ENCODE data around the gene INPP5D. TPM values are rescaled to one million over a fixed set of nuclear protein-coding genes. Genes with fewer than 3 reads are reported as not detected.

The INPP5D gene
- total RNA-seq, 4 donors from 2014 or later: 22.8 to 55.3 (median 42.1) TPM

GRCh38 chr2:233082931-233083755 is 23.0 kb downstream of the INPP5D start:
- TF ChIP-seq POLR2A (IDR thresholded peaks at IDR 0.05): no peak
- Histone ChIP-seq H3K4me3 (no peak overlapping the region), H3K27me3 (no peaks in the 10 kb centered on the region), H3K36me3 (no peaks in the 10 kb centered on the region), H3K27ac (peak overlapping the region; percentile 2 to 81 (median 69)), H3K4me1 (peaks cover 0 to 58% (median 19%) of the 10 kb centered on the region in 4 donors), H3K9me3 (no peaks in the 10 kb centered on the region)
- DNase-seq (ENCODE audit: low spot score in 2 of 2): no peak
- 68 to 69% methylated on average over 7 to 9 of the region's 9 CpGs for WGBS, 2 donors

- H3K4me3 ChIP-seq: no peak overlapping the region
- WGBS, 2 donors: 79 to 82% methylated on average over 8 of the region's 8 CpGs
- no peaks in the 10 kb centered on the region for H3K36me3 ChIP-seq
- peaks cover 0 to 58% (median 19%) of the 10 kb centered on the region in 4 donors for H3K4me1 ChIP-seq
- TF ChIP-seq POLR2A (IDR thresholded peaks at IDR 0.05) (no peak), EP300 (IDR thresholded peaks at IDR 0.05) (no peak)
- TF ChIP-seq, protein P1, sequence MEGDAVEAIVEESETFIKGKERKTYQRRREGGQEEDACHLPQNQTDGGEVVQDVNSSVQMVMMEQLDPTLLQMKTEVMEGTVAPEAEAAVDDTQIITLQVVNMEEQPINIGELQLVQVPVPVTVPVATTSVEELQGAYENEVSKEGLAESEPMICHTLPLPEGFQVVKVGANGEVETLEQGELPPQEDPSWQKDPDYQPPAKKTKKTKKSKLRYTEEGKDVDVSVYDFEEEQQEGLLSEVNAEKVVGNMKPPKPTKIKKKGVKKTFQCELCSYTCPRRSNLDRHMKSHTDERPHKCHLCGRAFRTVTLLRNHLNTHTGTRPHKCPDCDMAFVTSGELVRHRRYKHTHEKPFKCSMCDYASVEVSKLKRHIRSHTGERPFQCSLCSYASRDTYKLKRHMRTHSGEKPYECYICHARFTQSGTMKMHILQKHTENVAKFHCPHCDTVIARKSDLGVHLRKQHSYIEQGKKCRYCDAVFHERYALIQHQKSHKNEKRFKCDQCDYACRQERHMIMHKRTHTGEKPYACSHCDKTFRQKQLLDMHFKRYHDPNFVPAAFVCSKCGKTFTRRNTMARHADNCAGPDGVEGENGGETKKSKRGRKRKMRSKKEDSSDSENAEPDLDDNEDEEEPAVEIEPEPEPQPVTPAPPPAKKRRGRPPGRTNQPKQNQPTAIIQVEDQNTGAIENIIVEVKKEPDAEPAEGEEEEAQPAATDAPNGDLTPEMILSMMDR (IDR thresholded peaks at IDR 0.05): no peak
- peak overlapping the region; percentile 2 to 81 (median 69) for H3K27ac ChIP-seq
- no peaks in the 10 kb centered on the region for H3K27me3 ChIP-seq
- no peak for DNase-seq (ENCODE audit: low spot score in 2 of 2)
- no peaks in the 10 kb centered on the region for H3K9me3 ChIP-seq
Measured at GRCh38 chr2:233083782-233084181, 23.6 kb downstream of the INPP5D start.

GRCh38 chr2:233084488-233084887 is 24.3 kb downstream of the INPP5D start:
- Histone ChIP-seq H3K27ac (peak overlapping the region in 3 of 4 donors; percentile 60 to 81 (median 73)), H3K36me3 (no peaks in the 10 kb centered on the region), H3K4me1 (peaks cover 0 to 52% (median 19%) of the 10 kb centered on the region in 4 donors), H3K27me3 (no peaks in the 10 kb centered on the region), H3K4me3 (no peak overlapping the region), H3K9me3 (no peaks in the 10 kb centered on the region)
- WGBS, 2 donors: 62 to 66% methylated on average over 13 of the region's 13 CpGs
- DNase-seq (ENCODE audit: low spot score in 2 of 2): peak in 1 of 2 donors; percentile 61
- peak in 1 of 2 donors; percentile 86 for TF ChIP-seq EP300 (IDR thresholded peaks at IDR 0.05)
- peak in 1 of 2 donors; percentile 13 for TF ChIP-seq POLR2A (IDR thresholded peaks at IDR 0.05)
- TF ChIP-seq, protein P1 (IDR thresholded peaks at IDR 0.05): no peak

DNA sequence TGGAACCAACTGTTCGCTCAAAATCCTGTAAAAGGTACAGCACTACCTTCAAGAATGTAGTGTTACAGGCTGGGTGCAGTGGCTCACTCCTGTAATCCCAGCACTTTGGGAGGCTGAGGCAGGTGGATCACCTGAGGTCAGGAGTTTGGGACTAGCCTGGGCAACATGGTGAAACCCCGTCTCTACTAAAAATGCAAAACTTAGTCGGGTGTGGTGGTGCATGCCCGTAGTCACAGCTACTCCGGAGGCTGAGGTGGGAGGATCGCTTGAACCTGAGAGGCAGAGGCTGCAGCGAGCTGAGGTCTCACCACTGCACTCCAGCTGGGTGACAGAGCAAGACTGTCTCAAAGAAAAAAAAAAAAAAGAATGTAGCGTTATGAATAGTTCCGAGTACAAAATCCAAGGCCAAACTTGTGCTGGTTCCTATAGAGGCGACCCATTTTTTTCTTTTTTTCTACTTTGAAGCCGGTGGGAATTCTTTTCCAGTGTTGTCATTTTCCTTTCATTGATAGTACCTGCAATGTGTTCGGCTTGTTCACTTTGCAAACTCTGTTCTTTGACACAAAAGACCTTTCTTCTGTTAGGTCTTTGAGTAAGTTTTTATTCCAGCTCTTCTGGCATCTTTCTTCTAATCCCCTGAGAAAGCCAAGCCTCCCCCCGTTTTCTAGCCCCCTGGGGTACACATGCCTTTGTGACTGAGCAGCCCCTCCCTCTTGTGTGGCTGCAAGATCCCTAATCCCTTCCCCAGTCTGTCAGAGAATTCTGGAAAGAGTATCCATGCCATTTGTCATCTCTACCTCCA is 25.1 kb downstream of the INPP5D start:
- Histone ChIP-seq H3K4me3 (no peak overlapping the region), H3K27me3 (no peaks in the 10 kb centered on the region), H3K27ac (peak overlapping the region in 3 of 4 donors; percentile 60 to 81 (median 68)), H3K9me3 (no peaks in the 10 kb centered on the region), H3K36me3 (no peaks in the 10 kb centered on the region), H3K4me1 (peaks cover 0 to 45% (median 19%) of the 10 kb centered on the region in 4 donors)
- WGBS, 2 donors: 78 to 84% methylated on average over 13 of the region's 13 CpGs
- no peak for DNase-seq (ENCODE audit: low spot score in 2 of 2)
- no peak for TF ChIP-seq EP300 (IDR thresholded peaks at IDR 0.05)
- TF ChIP-seq, protein P1 (IDR thresholded peaks at IDR 0.05): no peak
- no peak for TF ChIP-seq POLR2A (IDR thresholded peaks at IDR 0.05)

- Histone ChIP-seq H3K4me1 (peaks cover 0 to 40% (median 19%) of the 10 kb centered on the region in 4 donors), H3K9me3 (no peaks in the 10 kb centered on the region), H3K36me3 (no peaks in the 10 kb centered on the region), H3K4me3 (no peak overlapping the region), H3K27me3 (no peaks in the 10 kb centered on the region), H3K27ac (peak overlapping the region in 3 of 4 donors; percentile 60 to 81 (median 68))
- no peak for TF ChIP-seq EP300 (IDR thresholded peaks at IDR 0.05)
- TF ChIP-seq, protein P1 (IDR thresholded peaks at IDR 0.05): no peak
- no peak for TF ChIP-seq POLR2A (IDR thresholded peaks at IDR 0.05)
- no peak for DNase-seq (ENCODE audit: low spot score in 2 of 2)
- 85 to 92% methylated on average over 2 of the region's 2 CpGs for WGBS, 2 donors
Measured at GRCh38 chr2:233085839-233086150, 25.7 kb downstream of the INPP5D start.
